SU-DHL-6 (cell line): ENCODE data around the gene ARF3.

Experiments used
- EZH2phosphoT487 ChIP-seq: fragments of 200-600 bp; sonication (generic), shearing (Covaris generic); conservative IDR thresholded peaks from 2 replicates; pipeline ENCODE4 v1.6.1; 2018; ENCODE audit warnings: mild to moderate bottlenecking, antibody characterized with exemption, low read length, moderate library complexity, mixed read lengths
- TF ChIP-seq, protein P1 (sequence below): fragments of 200-600 bp; sonication (generic); IDR thresholded peaks from one replicate; pipeline ENCODE4 v1.5.1; 2017; ENCODE audit warnings: antibody characterized with exemption, mild to moderate bottlenecking, low read length, moderate library complexity; ENCODE audit not compliant: insufficient read depth, poor library complexity, severe bottlenecking

DNA sequence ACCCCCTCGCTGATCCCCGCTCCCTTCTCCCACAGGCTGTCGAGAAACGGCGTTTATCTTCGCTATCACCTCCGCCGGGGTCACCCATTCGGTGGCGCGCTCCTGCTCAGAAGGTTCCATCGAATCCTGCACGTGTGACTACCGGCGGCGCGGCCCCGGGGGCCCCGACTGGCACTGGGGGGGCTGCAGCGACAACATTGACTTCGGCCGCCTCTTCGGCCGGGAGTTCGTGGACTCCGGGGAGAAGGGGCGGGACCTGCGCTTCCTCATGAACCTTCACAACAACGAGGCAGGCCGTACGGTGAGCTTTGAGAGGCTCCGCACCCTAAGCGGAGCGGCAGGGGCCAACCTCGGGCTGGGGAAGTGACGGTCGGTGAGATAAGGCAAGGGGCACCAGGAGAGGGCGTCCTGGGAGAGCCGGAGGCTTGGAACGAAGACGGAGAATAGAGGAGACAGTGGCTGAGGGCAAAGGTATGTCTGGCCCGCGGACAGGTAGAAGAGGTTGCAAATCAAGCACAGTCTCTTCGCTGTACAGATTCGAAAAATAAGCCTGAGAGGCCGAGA lies 23.2 kb upstream of the ARF3 start:
- TF ChIP-seq, protein P1, sequence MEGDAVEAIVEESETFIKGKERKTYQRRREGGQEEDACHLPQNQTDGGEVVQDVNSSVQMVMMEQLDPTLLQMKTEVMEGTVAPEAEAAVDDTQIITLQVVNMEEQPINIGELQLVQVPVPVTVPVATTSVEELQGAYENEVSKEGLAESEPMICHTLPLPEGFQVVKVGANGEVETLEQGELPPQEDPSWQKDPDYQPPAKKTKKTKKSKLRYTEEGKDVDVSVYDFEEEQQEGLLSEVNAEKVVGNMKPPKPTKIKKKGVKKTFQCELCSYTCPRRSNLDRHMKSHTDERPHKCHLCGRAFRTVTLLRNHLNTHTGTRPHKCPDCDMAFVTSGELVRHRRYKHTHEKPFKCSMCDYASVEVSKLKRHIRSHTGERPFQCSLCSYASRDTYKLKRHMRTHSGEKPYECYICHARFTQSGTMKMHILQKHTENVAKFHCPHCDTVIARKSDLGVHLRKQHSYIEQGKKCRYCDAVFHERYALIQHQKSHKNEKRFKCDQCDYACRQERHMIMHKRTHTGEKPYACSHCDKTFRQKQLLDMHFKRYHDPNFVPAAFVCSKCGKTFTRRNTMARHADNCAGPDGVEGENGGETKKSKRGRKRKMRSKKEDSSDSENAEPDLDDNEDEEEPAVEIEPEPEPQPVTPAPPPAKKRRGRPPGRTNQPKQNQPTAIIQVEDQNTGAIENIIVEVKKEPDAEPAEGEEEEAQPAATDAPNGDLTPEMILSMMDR: no peak
- no peak for TF ChIP-seq EZH2phosphoT487
